GM19193 (cell line): Measurements from ENCODE around the gene PIK3C3.

Experiments
- POLR2A ChIP-seq: IDR thresholded peaks from 4 replicates; pipeline ENCODE4 v1.6.1; 2011; ENCODE audit not compliant: insufficient read depth, insufficient read length; ENCODE audit errors: extremely low read depth

Gene PIK3C3

DNA sequence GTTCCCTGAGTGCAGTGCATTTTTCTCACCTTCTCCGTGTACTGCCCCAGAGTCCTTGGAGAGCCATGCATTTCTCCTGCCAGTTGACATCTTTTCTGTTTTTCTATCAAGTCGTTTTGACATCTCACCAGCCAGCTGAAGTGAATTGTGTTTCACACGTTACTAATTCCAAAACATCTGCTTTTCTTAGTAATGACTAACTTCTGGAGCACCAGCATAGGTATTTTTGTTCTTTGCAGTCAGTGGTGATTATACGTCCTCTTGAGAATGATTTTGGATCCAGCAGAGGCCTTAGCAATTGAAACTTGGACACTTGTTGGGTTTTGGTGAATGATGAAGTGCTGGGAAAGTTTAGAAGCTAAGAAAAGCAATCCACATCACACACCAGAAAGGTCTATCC, 112.5 kb downstream of the PIK3C3 start:
- no peak for TF ChIP-seq POLR2A

DNA sequence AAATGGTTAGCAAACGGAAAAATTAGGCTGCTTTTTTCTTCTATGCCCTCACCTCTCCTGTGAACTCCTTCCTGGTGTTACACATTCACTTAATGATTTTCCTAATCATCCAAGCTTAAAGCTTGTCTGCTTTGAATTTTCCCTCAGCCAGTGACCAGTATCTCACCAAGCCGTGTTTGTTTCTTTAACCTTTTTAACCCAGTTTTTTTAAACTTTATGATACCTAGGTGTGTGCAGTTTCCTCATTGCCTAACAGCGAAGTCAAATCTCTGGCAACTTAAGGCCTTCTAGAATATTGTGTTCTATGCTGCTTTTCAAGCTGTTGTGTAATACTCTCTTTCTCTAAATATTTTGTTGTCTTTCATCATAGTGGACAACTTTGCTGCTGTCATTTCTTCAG, 113.0 kb downstream of the PIK3C3 start:
- no peak for TF ChIP-seq POLR2A

DNA sequence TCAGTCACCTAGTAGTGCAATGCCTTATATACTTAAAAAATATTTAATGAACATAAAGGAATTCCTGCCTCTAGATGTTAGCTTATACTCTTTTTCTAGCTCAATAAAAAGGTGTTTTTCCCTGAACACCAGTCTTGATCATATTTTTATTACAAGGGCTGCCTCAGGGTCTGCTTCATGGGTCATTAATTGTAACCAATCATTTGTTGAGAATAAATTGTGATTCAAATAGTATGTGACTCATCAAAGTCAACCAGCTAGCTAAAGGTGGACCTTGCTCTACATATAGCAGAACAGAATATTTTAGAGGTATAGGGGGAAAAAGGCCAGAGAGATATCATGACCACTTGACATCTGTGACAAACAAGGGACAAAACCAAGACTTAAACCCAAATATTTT, 114.0 kb downstream of the PIK3C3 start:
- TF ChIP-seq POLR2A: no peak

- TF ChIP-seq POLR2A: no peak
Observed at GRCh38 chr18:42072407-42072806, 117.4 kb downstream of the PIK3C3 start.

DNA sequence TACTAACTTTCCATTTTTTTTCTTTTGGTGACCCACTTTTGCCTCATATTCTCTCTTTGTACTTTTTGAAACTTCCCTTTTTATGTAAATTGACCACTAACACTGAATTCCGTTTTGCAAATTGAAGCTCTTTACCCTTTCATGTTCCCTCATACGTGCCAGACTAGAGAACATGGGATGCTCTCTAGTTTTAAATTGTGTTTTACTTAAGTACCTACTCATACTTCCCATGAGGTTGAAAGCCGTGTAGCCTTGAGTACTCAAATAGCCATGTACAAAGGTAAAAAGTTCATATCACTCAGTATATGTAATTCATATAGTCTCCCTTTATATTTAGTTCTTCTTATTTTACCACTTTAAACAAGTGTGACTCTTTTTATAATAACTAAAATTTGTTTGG, 119.7 kb downstream of the PIK3C3 start:
- no peak for TF ChIP-seq POLR2A

GRCh38 chr18:42078711-42079110, 123.7 kb downstream of the PIK3C3 start:
- no peak for TF ChIP-seq POLR2A

DNA sequence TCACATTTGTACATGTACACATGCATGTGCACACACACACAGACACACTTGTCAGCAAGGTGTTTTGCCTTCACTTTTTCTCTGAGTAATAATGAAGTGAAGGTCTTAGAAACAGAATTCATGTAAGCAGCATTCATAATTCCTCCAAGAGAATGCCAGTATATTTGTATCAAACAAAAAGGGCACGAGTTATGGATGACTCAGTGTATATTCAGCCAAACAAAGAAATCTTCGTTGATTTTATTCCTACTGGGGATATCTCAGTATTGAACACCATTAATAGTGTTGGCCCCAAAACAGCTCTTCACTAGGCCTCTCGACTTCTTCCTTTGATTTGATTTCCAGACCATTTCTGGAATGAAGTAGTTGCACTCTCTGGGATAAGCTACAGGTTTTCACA, 125.3 kb downstream of the PIK3C3 start:
- TF ChIP-seq POLR2A: no peak

- no peak for TF ChIP-seq POLR2A
Observed at GRCh38 chr18:42082415-42083234, 127.6 kb downstream of the PIK3C3 start.

- TF ChIP-seq POLR2A: no peak
Observed at GRCh38 chr18:42086288-42086687, 131.3 kb downstream of the PIK3C3 start.

GRCh38 chr18:42087235-42087634, 132.2 kb downstream of the PIK3C3 start:
- TF ChIP-seq POLR2A: no peak

- TF ChIP-seq POLR2A: no peak
Observed at GRCh38 chr18:42087876-42088275, 132.8 kb downstream of the PIK3C3 start.

- TF ChIP-seq POLR2A: no peak
Observed at GRCh38 chr18:42092848-42093247, 137.8 kb downstream of the PIK3C3 start.

DNA sequence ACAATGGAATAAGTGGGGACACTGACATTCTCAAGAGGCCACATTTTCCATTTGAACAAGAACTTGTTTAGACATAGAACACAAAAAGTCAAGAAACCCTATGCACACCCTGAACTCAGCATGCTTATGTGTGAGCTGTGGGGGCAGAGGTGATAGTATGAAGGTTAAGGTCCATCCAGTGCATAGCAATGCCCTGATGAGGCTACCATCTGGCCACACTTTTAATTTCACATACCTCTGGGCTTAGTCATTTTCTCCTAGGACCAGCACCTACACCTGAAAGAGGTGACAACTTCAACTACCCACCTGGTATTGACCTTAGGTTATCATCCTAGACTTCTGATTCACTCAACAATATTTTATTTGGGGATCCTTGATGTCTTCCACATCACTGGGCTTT, 139.8 kb downstream of the PIK3C3 start:
- TF ChIP-seq POLR2A: no peak

DNA sequence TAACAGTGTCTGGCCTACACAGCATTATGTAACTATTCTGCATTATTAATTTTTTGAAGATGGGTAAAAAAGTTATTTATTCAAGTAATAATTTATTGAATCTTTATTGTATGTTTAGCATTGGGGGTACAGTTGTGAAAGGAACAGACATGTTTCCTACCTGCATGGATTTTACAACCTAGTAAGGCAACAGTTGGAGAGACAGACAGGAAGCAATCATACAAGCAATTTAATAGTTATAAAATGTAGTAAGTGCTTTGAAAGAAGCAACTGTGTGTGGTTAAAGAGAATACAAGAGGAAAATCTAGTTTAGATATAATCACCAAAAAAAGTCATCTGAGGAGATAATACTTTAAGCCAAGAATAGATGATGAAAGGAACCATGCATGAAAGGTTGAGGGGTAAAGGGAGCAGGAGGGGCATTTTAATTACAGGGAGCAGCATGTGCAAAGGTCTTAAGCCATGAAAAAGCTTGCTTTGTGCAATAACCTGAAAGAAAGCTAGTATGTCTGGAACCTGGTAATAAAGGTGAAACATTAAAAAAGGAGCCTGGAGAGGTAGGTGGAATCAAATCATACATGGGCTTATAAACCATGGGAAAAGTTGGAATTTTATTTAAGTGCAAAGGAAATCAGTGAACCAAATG, 140.8 kb downstream of the PIK3C3 start:
- TF ChIP-seq POLR2A: no peak

DNA sequence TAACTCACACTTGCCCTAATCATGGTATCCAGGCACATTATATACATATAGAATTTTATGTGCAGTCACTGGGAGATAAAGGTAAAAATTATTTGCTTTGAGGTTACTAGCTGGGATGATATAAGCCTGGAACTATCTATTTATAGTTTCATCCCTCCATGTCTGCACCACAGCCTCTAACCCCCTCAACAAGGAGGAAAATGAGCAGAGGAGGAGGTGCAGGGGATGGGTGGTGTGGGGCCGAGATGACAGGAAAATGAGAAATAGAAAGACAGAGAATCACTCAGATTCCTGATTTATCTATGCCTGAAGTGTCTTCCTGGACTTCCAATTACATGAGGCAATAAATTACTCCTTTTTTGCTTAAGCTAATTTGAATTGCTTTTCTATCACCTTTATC, 145.2 kb downstream of the PIK3C3 start:
- no peak for TF ChIP-seq POLR2A

- TF ChIP-seq POLR2A: no peak
Observed at GRCh38 chr18:42100911-42101310, 145.9 kb downstream of the PIK3C3 start.
